Testis (tissue), 3 donors: ENCODE measurements around the gene FLYWCH1. TPM values are rescaled to one million over a fixed set of nuclear protein-coding genes. Genes with fewer than 3 reads are reported as not detected.

ENCODE experiments used
- DNase-seq: peaks from one replicate; pipeline ENCODE4 v3.0.0-alpha.2; 2019
- H3K27ac ChIP-seq, 2 donors: fragments of 200-600 bp; sonication (generic); one replicate each; pipeline ENCODE4 v1.5.1; 2019
- H3K27me3 ChIP-seq: fragments of 200-600 bp; sonication (generic); one replicate; pipeline ENCODE4 v1.5.1; 2019
- H3K36me3 ChIP-seq: fragments of 200-600 bp; sonication (generic); one replicate; pipeline ENCODE4 v1.5.1; 2017; ENCODE audit warnings: low read depth; ENCODE audit errors: missing control alignments
- H3K4me1 ChIP-seq: fragments of 200-600 bp; sonication (generic); one replicate; pipeline ENCODE4 v1.5.1; 2019
- H3K4me3 ChIP-seq, 2 donors: fragments of 200-600 bp; sonication (generic); one replicate each; pipeline ENCODE4 v1.5.1; 2017 to 2019
- H3K9me3 ChIP-seq: fragments of 200-600 bp; sonication (generic); one replicate; pipeline ENCODE4 v1.5.1; 2017
- CTCF ChIP-seq, 3 experiments: fragments of 450-650 bp in 2 of 3; fragments of 200-600 bp in 1 of 3; sonication (generic) in 1 of 3; IDR thresholded peaks; one replicate each; pipeline ENCODE4 v1.5.1; 2016 to 2019; ENCODE audit warnings: antibody characterized with exemption in 3 of 3, mild to moderate bottlenecking in 2 of 3, moderate library complexity in 1 of 3
- POLR2A ChIP-seq: fragments of 450-650 bp; IDR thresholded peaks from one replicate; pipeline ENCODE4 v1.6.1; 2017; ENCODE audit warnings: antibody characterized with exemption, mild to moderate bottlenecking, moderate library complexity
- WGBS, 2 donors: methylation state at CpG; one replicate each; pipeline ENCODE4 v1.1.5; 2018; 5-methylcytosine and 5-hydroxymethylcytosine counted together
- intact Hi-C: fragments of 100-400 bp; cut with DNase I; formaldehyde crosslinking; loops from one replicate; pipeline ENCODE4 v1.15.1; 2023; ENCODE audit warnings: low total_unique reads
- polyA plus RNA-seq: library from polyadenylated mRNA; stranded (reverse); fragments of 350-450 nt; fragmentation: Illumina TruSeq; extraction: RNeasy Lipid Tissue Mini Kit (QIAGEN cat#74804); gene quantifications from one replicate; pipeline ENCODE4 v1.2.3, GENCODE V29; 2014; ENCODE audit warnings: low read depth, low replicate concordance; ENCODE audit not compliant: insufficient read depth
- total RNA-seq, 2 donors: library from RNA; depleted of rRNA; stranded (reverse); fragments of >200 nt; gene quantifications; one replicate each; pipeline ENCODE4 v1.2.3, GENCODE V29; 2016

FLYWCH1 gene
- total and polyA plus RNA-seq, 3 donors from 2014 or later: 12.5 to 31.0 (median 26.7) TPM

GRCh38 chr16:2898831-2899563 is 12.7 kb upstream of the FLYWCH1 start:
- DNase-seq: no peak
- Histone ChIP-seq H3K27me3 (no peaks in the 10 kb centered on the region), H3K36me3 (no peaks in the 10 kb centered on the region), H3K9me3 (no peaks in the 10 kb centered on the region), H3K4me1 (peaks cover 7% of the 10 kb centered on the region), H3K4me3 (no peak overlapping the region), H3K27ac (no peak overlapping the region)
- TF ChIP-seq CTCF (IDR thresholded peaks at IDR 0.05): no peak
- 85 to 87% methylated on average over 8 to 10 of the region's 10 CpGs for WGBS, 2 donors
- intact Hi-C loops: no loop called here

- 86 to 93% methylated on average over 13 of the region's 13 CpGs for WGBS, 2 donors
- Histone ChIP-seq H3K36me3 (no peaks in the 10 kb centered on the region), H3K9me3 (no peaks in the 10 kb centered on the region), H3K27ac (no peak overlapping the region), H3K27me3 (no peaks in the 10 kb centered on the region), H3K4me3 (no peak overlapping the region), H3K4me1 (peaks cover 8% of the 10 kb centered on the region)
- intact Hi-C loops: no loop called here
- DNase-seq: no peak
- TF ChIP-seq POLR2A (no peak), CTCF (IDR thresholded peaks at IDR 0.05) (no peak)
Observed at GRCh38 chr16:2899564-2900072, 12.1 kb upstream of the FLYWCH1 start.

GRCh38 chr16:2900526-2901075 is 11.1 kb upstream of the FLYWCH1 start:
- intact Hi-C loops: no loop called here
- Histone ChIP-seq H3K4me3 (no peak overlapping the region), H3K36me3 (no peaks in the 10 kb centered on the region), H3K9me3 (no peaks in the 10 kb centered on the region), H3K4me1 (peaks cover 8% of the 10 kb centered on the region), H3K27me3 (no peaks in the 10 kb centered on the region), H3K27ac (no peak overlapping the region)
- DNase-seq: no peak
- WGBS, 2 donors: 87 to 94% methylated on average over 15 of the region's 15 CpGs
- no peak for TF ChIP-seq POLR2A
- TF ChIP-seq CTCF (IDR thresholded peaks at IDR 0.05): no peak

- TF ChIP-seq CTCF (IDR thresholded peaks at IDR 0.05) (no peak), POLR2A (no peak)
- intact Hi-C loops: no loop called here
- H3K27ac ChIP-seq: no peak overlapping the region
Observed at GRCh38 chr16:2902337-2903130, 9.2 kb upstream of the FLYWCH1 start.

More at GRCh38 chr16:2902337-2903130, 9.2 kb upstream of the FLYWCH1 start:
- Histone ChIP-seq H3K4me1 (peaks cover 14% of the 10 kb centered on the region), H3K4me3 (no peak overlapping the region), H3K27me3 (no peaks in the 10 kb centered on the region), H3K36me3 (no peaks in the 10 kb centered on the region), H3K9me3 (no peaks in the 10 kb centered on the region)
- WGBS, 2 donors: 91 to 92% methylated on average over 9 of the region's 9 CpGs
- DNase-seq: no peak
